T-helper 2 cell (primary cell): ENCODE measurements around the gene SCMH1.
"Not testable (repeated sequence)": the region's sequence is repeated elsewhere in the genome, so short reads cannot be mapped to it uniquely, and the experiment has no call there.

Source experiments
- DNase-seq, 5 experiments: peaks; one replicate each; pipeline versions ENCODE4 v3.0.0 to v3.0.0-alpha.2; 2012 to 2022

Gene SCMH1

DNA sequence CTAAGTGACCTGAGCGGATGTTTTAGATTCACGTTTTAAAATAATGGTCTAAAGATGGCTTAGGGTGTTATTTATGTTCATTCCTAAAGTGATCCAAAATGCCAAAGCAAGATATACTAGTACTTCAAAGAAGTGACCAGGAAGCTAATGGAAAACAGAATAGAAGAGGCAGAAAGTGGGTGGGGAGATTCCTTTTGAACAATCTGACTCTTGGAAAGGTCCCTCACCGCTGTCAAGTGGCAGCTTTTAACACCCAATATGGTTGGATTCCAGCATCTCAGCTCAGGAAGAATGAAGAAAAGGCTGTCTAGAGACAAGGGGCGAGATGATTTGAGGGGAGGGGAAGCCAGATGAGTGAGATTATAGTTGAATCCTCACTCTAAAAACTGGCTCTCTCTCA is 90.3 kb downstream of the SCMH1 start:
- DNase-seq: no peak

DNA sequence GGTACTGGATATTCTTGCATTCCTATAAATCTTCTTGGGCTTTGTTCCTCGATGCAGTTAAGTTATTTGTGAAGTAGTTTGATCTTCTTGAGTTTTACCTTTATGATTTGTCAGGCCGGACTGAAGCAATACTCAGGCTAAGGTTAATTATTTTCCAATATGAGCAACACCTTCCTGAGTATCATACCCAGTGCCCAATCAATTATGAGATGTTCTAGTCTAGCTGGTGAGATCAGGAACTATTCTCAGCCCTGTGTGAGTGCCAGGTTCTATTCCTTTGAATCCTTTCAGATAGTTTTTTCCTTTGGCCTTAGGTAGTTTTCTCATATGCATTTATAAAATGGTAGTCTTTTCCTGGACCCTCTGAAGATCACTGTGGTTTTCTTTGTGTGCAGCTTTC is 92.5 kb downstream of the SCMH1 start:
- no peak for DNase-seq

DNA sequence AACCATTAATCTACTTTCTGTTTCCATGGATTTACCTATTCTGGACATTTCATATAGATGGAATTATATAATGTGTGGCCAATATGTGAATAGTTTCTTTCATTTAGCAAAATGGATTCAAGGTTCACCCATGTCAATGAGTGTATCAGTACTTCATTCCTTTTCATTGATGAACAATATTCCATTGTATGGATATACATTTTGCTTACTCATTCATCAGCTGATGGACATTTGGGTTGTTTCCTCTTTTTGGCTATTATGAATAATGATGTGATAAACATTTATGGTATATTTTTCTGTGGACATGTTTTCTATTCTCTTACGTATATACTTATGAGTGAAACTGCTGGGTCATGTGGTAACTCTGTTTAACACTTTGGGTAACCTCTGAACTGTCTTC is 97.8 kb downstream of the SCMH1 start:
- DNase-seq: no peak

DNA sequence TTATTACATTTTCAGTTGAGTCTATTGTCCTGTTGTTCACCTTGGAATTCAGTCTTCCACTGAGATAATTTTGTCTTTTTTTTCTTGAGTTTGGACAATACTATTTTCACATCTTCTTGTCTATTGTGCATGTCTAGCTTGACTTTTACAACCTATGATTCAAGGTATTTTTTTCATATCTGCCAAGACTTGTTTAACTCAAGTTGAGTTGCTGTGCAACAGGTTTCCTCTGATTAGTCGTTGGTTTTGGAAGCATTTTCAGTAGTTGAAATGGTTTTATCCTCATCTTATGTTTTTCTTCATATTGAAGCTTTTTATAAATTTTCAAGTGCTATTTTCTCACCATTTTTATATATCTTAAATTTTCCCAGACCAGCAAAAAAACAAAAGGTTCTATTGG is 103.6 kb downstream of the SCMH1 start:
- DNase-seq: no peak

DNA sequence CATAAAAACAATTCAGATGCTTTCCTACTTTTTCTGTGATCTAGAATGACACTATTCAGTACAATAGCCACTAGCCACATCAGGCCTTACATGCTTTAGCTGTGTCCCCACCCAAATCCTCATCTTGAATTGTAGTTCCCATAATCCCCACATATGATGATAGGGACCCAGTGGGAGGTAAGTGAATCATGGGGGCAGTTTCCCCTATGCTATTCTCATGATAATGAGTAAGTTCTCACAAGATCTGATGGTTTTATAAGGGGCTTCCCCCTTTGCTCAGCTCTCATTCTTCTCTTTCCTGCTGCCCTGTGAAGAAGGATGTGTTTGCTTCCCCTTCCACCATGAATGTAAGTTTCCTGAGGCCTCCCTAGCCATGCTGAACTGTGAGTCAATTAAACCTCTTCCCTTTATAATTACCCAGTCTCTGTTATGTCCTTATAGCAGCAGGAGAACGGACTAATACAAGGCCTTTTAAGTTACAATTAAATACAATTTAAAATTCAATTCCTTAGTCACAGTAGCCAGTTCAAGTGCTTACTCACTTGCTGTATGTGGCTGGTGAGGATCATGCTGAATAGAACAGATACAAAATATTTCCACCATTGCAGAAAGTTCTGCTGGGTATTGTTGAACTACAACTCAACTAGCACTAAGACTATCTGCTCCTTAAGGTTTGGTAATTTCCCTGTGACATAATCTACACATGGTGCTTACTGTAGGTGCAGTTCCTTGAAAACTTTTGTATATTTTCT is 106.7 kb downstream of the SCMH1 start:
- DNase-seq: no peak

DNA sequence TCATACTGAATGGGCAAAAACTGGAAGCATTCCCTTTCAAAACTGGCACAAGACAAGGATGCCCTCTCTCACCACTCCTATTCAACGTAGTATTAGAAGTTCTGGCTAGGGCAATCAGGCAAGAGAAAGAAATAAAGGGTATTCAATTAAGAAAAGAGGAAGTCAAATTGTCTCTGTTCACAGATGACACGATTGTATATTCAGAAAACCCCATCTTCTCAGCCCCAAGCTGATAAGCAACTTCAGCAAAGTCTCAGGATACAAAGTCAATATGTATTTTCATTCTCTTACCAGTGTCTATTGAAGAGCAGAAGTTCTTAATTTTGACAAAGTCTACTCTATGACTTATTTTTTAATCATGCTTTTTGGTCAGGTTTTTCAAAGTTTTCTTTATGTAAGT is 107.8 kb downstream of the SCMH1 start:
- DNase-seq: not testable (repeated sequence)

DNA sequence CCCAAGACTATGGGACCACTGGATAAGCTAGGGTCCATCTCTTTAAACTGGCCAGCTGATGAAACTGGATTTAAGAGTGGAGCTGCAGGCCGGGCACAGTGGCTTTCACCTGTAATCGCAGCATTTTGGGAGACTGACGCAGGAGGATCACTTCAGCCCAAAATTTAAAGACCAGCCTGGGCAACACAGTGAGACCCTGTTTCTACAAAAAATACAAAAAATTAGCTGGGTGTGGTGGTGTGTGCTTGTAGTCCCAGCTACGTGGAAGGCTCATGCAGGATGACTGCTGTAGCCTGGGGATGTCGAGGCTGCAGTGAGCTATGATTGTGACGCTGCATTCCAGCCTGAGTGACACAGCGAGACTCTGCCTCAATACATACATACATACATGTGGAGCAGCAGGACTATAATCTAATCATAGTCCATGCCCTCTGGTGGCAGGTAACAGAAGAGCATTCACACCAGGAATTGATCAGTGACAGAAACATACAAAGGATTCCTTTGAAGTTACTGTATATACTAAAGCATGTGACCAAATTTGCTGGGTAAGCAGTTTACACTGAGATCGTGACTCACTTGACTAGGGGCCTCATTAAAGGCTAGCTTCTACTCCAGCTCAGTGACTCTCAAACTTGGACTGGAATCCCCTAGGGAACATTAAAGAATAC is 119.1 kb downstream of the SCMH1 start:
- DNase-seq: peak in 1 of 5 experiments; percentile 49

DNA sequence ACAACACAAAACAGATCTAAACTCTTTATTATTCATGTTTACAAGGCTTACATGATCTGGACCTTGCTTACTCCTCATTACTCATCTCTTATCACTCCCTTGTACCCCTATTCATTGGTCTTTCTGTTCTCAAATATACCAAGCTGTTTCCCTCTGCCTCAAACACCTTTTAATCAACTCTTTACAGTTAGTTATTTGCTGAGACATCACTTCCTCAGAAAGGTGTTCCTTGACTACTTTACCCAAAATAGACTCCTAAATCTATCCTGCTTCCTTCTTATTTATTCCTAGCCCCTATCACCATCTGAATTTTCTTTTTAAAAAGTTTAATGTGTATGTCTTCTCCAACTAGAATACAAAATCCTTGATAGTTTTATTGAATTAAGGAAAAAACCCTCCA is 120.0 kb downstream of the SCMH1 start:
- DNase-seq: no peak

DNA sequence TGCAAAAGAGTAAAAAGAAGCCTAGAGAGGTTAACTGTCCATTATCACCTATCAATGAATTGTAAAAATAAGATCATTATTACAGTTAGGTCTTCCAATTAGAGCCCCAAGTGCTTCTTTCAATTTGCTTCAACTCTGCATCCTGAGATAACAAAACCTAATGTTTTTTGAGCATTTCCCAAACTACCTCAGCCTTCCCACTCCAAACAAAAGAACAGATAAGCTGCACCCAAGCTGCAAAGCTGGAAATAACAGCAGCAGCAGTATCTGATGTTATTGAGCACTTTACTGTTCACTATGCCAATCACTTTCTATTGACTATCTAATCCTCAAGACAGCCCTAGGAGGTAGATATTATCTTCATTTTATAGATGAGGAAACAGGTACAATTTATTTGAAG is 123.5 kb downstream of the SCMH1 start:
- no peak for DNase-seq

DNA sequence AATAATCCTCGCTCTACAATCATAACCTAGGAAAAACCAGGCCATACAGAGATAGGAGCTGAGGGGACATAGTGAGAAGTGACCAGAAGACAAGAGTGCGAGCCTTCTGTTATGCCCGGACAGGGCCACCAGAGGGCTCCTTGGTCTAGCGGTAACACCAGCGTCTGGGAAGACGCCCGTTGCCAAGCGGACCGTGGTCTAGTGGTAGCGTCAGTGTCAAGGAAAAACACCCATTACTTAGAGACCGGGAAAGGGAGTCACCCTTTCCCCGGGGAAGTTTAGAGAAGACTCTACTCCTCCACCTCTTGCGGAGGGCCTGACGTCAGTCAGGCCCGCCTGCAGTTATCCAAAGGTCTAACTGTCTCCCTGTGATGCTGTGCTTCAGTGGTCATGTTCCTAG is 124.9 kb downstream of the SCMH1 start:
- not testable (repeated sequence) for DNase-seq

DNA sequence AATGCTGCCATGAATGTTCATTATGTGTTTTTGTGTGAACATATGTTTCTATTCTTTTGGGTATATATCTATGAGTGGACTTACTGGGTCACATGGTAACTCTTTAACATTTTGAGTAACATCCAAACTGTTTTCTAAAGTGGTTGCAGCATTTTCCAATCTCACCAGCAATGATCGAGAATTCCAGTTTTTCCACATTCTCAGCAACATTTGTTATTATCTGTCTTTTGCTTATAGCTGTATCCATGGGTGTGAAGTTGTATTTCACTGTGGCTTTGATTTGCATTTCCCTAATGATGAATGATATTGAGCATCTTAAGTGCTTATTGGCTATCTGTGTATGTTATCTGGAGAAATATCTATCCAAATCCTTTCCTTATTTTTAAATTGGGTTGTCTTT is 131.4 kb downstream of the SCMH1 start:
- DNase-seq: no peak

DNA sequence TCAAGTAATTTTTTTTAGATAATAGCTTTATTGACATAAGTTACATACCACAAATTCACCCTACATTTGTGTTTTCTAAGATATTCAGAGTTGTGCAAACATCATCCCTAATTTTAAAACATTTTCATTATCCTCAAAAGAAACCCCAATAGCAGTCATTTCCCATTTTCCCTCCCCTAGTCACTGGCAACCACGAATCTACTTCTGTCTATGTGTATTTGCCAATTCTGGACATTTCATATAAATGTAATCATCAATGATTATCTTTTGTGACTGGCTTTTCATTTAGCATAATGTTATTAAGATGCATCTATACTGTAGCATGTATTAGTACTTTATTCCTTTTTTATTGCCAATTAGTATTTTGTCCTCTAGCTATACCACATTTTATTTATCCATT is 131.8 kb downstream of the SCMH1 start:
- DNase-seq: no peak

DNA sequence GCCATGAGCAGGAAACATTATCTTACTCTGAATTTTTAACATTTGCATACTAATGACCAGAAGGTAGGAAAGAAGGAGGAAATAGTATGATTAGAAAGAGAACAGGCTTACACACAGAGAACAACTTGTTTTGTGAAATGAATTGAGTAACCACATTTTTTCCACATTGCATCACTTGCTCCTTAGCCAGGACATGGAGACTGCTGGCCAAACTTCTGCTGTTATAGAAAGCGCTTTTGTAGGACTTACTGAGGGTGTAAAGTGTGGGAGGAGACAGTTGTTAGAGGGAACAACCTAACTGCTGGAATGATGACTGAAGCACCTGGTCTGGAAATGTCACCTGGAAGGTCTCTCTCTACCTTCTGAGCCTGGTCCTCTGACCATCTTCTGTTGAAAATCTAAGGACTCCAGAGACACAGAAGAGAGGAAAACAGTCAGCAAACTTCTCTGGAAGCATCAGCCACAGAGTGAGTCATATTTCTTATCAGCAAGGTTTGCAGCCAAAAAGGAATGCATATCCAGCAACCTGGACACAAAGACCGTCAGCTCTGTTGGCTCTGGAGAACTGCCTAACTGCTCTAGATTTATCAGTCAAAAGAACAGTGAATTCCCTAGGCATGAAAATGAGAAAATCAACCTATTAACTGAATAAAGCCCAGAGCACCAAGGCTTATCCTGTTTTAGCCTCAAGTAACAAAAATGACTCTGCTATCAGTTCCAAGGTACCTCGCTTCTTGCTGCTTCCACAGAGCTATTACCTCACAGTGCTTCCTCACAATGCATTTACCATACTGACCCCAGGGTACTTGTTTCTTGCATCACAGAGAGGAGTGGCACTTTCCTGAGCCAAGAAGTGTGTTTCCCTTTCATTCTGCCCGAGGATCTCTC is 132.6 kb downstream of the SCMH1 start:
- peak in 1 of 5 experiments; percentile 11 for DNase-seq

DNA sequence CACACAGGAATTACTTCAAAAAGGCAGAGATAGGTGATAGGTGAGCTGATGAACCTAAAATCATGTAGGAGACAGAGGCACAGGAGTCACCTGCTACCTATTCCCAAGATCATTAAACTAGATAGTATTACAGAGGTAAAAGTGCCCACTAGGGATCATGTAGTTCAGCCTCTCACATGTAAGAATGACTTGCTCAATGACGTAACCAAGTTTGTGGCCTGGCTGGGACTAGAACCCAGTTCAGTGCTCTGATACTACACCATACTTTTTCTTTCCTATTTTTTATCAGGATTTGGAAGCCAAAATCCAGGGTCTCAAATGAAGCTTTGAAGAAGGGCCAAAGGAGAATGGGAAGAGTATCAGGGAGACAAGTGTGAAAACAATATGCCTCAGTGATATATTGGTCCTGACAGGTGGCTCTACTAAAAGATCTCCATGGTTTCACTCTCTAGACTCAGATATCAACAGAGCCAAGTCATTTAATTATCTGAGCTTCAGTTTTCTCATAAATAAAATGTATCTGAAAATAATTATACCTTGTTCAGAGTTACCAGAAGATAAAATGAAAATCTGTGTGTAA is 133.3 kb downstream of the SCMH1 start:
- no peak for DNase-seq

DNA sequence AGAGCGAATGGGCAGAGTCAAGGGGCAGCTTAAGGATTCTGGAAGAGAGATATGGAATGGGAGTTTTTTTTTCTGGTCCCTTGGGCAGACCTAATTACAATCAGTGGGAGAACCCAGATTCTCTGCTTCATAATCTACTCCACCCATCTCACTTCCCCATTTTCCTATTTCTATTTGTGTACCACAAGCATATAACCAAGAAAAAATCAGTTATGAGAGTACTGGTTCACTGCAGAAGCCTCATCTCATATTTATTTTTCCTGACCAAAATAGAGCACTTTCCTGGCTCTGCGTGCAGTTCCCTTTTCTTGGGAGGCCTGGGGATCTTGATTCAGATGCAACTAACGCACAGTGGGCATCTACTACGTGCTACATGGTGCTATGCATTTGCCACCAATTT is 138.3 kb downstream of the SCMH1 start:
- DNase-seq: no peak

DNA sequence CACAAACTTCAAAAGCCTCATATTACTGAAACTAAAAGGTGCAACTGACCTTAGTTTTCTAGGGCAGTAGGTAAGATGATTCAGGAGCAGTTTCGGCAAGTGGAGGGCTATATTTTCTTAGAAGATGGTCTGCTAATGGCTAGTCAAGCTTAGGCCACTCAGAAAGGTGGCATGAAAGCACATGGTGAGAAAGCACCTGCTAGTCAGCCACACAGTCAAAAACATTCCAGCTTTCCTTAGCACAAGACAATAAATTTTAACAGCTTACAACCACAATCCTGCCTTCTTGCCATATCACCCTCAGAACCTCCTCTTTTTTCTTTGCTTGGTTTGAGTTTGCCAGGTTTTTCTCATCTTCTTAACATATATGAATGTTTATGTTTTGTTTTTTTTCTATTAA is 139.5 kb downstream of the SCMH1 start:
- no peak for DNase-seq

DNA sequence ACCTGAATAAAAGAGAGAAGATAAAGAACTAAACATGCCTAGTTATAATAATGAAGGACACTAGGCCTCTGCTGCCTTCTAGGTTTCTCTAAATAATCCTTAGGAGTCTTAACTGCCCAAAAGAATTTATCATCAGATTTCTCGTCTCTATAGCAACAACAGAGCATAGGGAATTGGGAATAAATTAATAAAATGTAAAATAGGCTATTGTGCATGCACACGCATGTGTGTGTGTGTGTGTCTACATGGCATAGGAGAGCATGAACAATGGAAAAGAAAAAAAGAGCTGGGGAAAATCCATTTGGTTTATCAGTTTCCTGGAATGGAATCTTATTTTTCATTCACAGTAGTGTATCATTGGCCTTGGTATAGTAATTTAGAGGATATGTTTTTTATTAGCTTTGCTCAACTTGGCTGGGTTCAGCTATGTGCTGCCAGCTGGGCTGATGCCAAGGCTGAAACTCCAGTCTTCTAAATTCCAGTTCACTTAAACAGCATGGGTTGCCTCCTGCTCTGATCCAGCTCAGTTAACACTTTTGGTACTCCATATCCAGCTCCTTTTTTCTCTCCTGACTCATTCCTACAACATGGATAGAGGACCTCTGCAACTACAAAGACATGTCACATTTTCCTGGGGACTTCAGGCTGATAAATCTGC is 140.0 kb downstream of the SCMH1 start:
- no peak for DNase-seq

DNA sequence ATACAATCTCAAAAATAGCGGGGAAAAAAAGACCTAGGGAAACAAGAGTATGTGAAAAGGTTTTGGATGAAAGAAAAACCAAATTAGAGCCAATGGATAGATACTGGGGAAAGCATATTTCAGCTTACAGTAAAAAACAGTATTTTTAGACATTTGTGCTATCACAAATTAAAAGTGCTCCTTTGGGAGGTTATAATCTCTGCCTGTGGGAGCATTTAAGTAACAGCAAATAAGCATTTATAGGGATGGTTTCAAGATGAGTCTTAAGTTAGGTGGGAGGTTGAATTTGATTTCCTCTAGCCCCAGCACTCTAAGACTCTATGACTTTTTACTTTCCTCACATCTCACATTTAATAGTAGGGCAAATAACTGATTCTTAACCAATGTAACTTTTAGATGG is 141.0 kb downstream of the SCMH1 start:
- DNase-seq: no peak

DNA sequence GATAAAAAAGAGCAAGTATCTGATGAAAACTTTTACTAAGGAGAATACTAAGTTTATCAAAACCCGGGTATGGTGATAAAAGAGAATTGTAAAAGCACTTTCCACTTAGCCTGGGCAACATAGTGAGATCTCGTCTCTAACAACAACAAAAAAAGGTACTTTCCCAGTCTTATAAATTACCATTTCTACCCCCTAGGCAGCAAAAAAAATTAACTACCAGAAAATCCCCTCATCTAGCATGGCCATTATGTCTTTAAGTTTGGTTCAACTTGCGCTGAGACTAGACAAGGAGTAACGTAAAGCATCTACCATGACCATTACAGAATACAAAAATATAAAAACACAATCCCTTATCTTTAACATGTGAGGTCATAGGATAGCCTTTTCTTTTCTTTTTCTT is 141.9 kb downstream of the SCMH1 start:
- DNase-seq: no peak

DNA sequence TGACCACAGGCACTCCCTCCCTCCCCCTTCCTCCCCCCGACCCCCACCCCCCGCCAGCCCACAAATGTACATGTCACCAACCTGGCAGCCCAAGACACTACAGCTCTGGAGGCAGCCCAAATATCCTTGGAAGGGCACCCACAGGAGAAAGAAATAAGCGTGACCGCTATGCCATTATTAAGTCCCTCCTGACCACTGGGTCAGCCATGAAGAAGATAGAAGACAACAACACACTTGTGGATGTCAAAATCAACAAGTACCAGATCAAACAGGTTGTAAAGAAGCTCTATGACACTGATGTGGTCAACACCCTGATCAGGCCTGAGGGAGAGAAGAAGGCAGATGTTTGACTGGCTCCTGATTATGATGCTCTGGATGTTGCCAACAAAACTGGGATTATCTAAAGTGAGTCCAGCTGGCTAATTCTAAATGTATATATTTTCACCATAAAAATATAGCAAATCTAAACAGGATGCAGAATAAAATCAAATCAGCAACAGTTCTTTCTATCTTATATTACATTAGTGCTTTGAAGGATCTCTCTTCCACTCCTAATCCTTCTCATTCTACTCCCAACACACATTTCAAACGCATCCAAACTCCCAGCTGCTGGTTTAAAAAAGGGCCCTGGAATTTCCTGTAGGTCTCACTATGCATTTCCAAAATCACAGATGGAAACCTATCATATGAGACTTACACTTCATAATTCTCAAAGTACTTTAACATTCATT is 143.2 kb downstream of the SCMH1 start:
- no peak for DNase-seq

DNA sequence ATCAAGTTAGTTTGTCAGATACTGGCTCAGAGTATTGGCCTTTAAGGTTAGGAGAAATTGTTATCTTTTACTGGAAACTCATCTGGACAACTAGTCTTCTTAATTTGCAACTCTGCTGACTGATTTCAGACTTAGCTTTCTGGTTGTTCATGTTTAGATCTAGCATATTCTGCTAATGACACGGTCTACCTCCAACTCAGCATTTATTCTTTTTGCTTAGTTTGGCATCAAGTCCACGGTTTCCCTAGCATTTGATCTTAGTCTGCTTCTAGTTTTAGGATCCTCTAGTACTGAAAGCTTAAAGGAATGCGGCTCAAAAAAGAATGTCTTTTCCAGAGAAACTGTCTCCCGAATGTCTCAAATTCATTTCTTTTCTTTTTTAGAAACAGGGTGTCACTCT is 145.0 kb downstream of the SCMH1 start:
- no peak for DNase-seq

DNA sequence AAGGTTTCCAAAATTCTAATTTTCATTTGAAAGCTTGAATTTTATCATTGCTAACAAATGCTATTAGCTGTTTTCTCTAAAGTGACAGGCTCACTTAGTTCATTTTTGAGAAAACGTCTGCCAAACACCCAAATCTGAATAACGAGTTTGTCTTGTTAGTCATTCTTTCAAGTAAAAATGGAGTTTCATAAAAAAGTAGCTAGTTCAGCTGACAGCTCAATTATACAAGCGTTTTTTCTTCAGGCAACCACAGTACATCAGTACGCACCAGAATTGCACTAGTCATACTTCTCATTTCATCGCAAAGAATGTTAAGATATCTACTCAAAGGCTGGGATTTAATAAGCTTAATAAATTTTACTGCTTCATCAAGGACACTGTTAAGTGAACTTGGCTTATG is 148.3 kb downstream of the SCMH1 start:
- DNase-seq: no peak
